ENCODE data around the gene SOX8. TPM values are rescaled to one million over a fixed set of nuclear protein-coding genes. Genes with fewer than 3 reads are reported as not detected.

The SOX8 gene
- total RNA-seq, 1 donor from 2014 or later, result 0.75 TPM

GRCh38 chr16:984121-984694 lies 2.6 kb downstream of the SOX8 start:
- Histone ChIP-seq H3K4me3 (no peak overlapping the region), H3K9ac (no peak overlapping the region), H3K4me1 (peaks cover 23% of the 10 kb centered on the region), H3K36me3 (no peaks in the 10 kb centered on the region), H3K4me2 (no peak overlapping the region), H3K27ac (no peak overlapping the region), H4K20me1 (ENCODE audit: low read depth) (peaks cover 27% of the 10 kb centered on the region), H2AFZ (replicated peaks) (no peak overlapping the region), H3K79me2 (ENCODE audit: low read depth) (no peaks in the 10 kb centered on the region), H3K9me3 (ENCODE audit: low read depth) (no peaks in the 10 kb centered on the region), H3K27me3 (peaks cover 55% of the 10 kb centered on the region), H3F3A (ENCODE audit: low read depth) (peaks cover 25% of the 10 kb centered on the region)
- DNase-seq (ENCODE audit: low spot score), result peak; percentile 29
- H3K36me3 Mint-ChIP-seq, result no peaks in the 10 kb centered on the region
- H3K9me3 Mint-ChIP-seq, result no peaks in the 10 kb centered on the region
- peaks cover 7% of the 10 kb centered on the region for H3K4me1 Mint-ChIP-seq
- peaks cover 8% of the 10 kb centered on the region for H3K27me3 Mint-ChIP-seq (ENCODE audit: insufficient read depth, low read depth)
- no peak overlapping the region for H3K27ac Mint-ChIP-seq
- no peak overlapping the region for H3K4me3 Mint-ChIP-seq
- TF ChIP-seq EZH2phosphoT487 (IDR thresholded peaks at IDR 0.05), result no peak
- no peak for TF ChIP-seq CTCF (IDR thresholded peaks at IDR 0.05)

GRCh38 chr16:984736-985636 lies 3.4 kb downstream of the SOX8 start:
- Mint-ChIP-seq H3K9me3 (no peaks in the 10 kb centered on the region), H3K27me3 (ENCODE audit: insufficient read depth, low read depth) (peaks cover 8% of the 10 kb centered on the region), H3K27ac (no peak overlapping the region), H3K4me1 (peaks cover 7% of the 10 kb centered on the region), H3K4me3 (no peak overlapping the region), H3K36me3 (no peaks in the 10 kb centered on the region)
- Histone ChIP-seq H4K20me1 (ENCODE audit: low read depth) (peaks cover 20% of the 10 kb centered on the region), H3K27me3 (peaks cover 48% of the 10 kb centered on the region), H3K9me3 (ENCODE audit: low read depth) (no peaks in the 10 kb centered on the region), H2AFZ (replicated peaks) (no peak overlapping the region), H3K36me3 (no peaks in the 10 kb centered on the region), H3K27ac (no peak overlapping the region), H3K79me2 (ENCODE audit: low read depth) (no peaks in the 10 kb centered on the region), H3K4me2 (no peak overlapping the region), H3K4me1 (peaks cover 22% of the 10 kb centered on the region), H3F3A (ENCODE audit: low read depth) (peaks cover 18% of the 10 kb centered on the region), H3K4me3 (no peak overlapping the region), H3K9ac (no peak overlapping the region)
- no peak for DNase-seq (ENCODE audit: low spot score)
- TF ChIP-seq EZH2 (IDR thresholded peaks at IDR 0.05) (no peak), CTCF (IDR thresholded peaks at IDR 0.05) (no peak), EZH2phosphoT487 (IDR thresholded peaks at IDR 0.05) (no peak)

- Histone ChIP-seq H3F3A (ENCODE audit: low read depth) (peaks cover 12% of the 10 kb centered on the region), H3K27me3 (peaks cover 39% of the 10 kb centered on the region), H3K4me1 (peaks cover 14% of the 10 kb centered on the region), H3K9me3 (ENCODE audit: low read depth) (no peaks in the 10 kb centered on the region), H3K79me2 (ENCODE audit: low read depth) (no peaks in the 10 kb centered on the region), H2AFZ (replicated peaks) (no peak overlapping the region), H3K27ac (no peak overlapping the region), H3K4me3 (no peak overlapping the region), H3K4me2 (no peak overlapping the region), H3K36me3 (no peaks in the 10 kb centered on the region), H4K20me1 (ENCODE audit: low read depth) (peaks cover 17% of the 10 kb centered on the region), H3K9ac (no peak overlapping the region)
- Mint-ChIP-seq H3K27me3 (ENCODE audit: insufficient read depth, low read depth) (peaks cover 8% of the 10 kb centered on the region), H3K4me1 (peaks cover 7% of the 10 kb centered on the region), H3K4me3 (no peak overlapping the region), H3K36me3 (no peaks in the 10 kb centered on the region), H3K27ac (no peak overlapping the region), H3K9me3 (no peaks in the 10 kb centered on the region)
- no peak for TF ChIP-seq EZH2 (IDR thresholded peaks at IDR 0.05)
- no peak for TF ChIP-seq EZH2phosphoT487 (IDR thresholded peaks at IDR 0.05)
- TF ChIP-seq CTCF (IDR thresholded peaks at IDR 0.05), result no peak
- DNase-seq (ENCODE audit: low spot score), result no peak
Observed at GRCh38 chr16:985646-986400, 4.3 kb downstream of the SOX8 start.

Data from neural progenitor cell (in vitro differentiated cells).